HG03439 (cell line): ENCODE measurements around the gene SRBD1.

Experiments used
- ATAC-seq: cut with Tn5 transposase; IDR thresholded peaks from one replicate; pipeline ENCODE4 v1.9.1; 2021; ENCODE audit warnings: mild to moderate bottlenecking, moderate library complexity; ENCODE audit not compliant: unreplicated experiment

The SRBD1 gene

DNA sequence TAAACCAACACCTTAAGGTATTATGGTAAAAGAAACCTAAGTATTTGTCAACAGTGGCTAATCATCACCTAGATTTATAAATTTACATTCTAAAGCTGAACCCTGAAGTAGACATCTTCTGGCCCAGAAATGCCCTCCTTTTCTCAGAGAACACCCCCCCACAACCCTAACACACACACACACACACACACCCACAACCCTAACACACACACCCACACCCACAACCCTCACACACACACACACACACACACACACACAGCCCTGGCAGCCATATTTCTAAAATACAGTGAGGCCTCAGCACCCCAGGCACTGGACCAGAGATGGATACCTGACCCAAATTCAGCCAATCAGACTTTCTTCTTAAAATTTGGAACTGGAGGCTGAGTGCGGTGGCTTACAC lies 14.3 kb downstream of the SRBD1 start:
- ATAC-seq, result no peak

- ATAC-seq, result no peak
Observed at GRCh38 chr2:45595721-45596435, 15.2 kb downstream of the SRBD1 start.

GRCh38 chr2:45591073-45591472 lies 20.0 kb downstream of the SRBD1 start:
- ATAC-seq, result no peak

GRCh38 chr2:45588158-45588829 lies 22.8 kb downstream of the SRBD1 start:
- ATAC-seq, result no peak

- no peak for ATAC-seq
Observed at GRCh38 chr2:45586600-45586999, 24.5 kb downstream of the SRBD1 start.

- ATAC-seq, result no peak
Observed at GRCh38 chr2:45585267-45585861, 25.7 kb downstream of the SRBD1 start.

- no peak for ATAC-seq
Observed at GRCh38 chr2:45583977-45584376, 27.1 kb downstream of the SRBD1 start.

DNA sequence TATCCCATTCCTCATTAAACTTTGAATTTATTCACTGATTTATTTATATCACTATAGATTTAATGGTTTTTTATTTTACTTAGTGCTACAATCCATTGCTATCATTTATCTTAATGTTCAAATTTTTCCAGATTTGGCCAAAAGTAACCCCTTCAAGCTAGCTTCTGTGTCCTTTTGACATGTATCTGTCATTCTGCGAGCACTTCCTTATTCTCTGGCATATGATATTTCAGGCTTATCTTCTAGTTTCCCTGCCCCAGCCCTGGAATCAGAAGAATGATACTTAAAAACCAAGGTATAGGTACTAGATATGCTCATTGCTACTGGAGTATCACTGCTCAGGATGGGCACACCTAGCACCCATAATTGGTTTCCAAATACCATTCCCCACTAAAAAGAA lies 28.5 kb downstream of the SRBD1 start:
- ATAC-seq, result no peak

DNA sequence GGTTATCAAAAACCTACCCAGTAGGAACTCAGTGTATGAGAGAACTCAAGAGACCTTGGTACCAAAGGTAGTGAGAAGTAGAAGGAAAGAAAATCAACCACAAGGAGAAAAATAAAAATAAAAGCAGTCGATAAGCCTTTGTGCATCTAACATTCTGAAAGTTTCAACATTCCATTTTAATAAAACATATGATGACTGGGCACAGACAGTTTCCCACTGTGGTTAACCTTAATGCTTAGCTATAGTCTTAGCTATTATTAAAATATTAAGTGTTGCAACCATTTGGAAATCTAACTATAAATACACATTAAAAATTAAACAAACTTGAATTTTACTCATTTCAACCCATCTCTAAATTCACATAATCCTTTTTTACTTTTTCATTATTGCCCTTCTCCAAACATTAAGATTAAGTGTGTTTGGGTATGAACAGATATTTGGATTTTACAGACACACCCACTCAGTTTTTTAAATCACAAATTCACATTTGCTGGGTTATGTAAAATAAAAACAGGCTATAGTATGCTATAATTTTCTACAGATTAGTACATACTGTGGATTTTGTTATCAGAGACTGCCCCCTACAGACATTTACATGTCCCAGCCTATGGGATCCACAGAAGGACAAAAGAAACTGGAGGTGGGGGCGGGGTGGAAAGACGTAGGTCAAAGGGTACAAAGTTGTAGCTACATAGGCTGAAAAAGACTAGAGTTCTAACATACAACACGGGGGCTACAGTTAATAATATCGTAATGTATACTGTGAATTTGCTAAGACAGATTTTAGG lies 32.8 kb downstream of the SRBD1 start:
- no peak for ATAC-seq

GRCh38 chr2:45577441-45577840 lies 33.6 kb downstream of the SRBD1 start:
- ATAC-seq, result no peak

GRCh38 chr2:45575881-45576280 lies 35.2 kb downstream of the SRBD1 start:
- no peak for ATAC-seq

- ATAC-seq, result no peak
Observed at GRCh38 chr2:45572979-45573378, 38.1 kb downstream of the SRBD1 start.

DNA sequence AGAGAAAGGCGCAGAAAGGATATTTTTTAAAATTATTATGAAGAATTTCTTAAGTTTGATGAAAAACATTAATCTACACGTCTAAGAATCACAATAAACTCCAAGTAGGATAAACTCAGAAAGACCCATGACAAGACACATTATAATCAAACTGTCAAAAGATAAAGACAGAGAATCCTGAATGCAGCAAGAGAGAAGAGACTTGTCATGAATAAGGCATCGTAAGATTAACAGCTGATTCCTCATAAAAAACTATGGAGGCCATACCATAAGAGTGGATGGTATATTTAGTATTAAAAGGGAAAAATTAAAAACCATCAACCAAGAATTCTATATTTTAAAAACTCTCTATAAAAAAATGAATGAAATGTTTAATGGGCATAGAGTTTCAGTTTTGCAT lies 39.1 kb downstream of the SRBD1 start:
- no peak for ATAC-seq

- ATAC-seq, result no peak
Observed at GRCh38 chr2:45570671-45571334, 40.3 kb downstream of the SRBD1 start.

GRCh38 chr2:45568935-45569334 lies 42.1 kb downstream of the SRBD1 start:
- ATAC-seq, result no peak

- peak; percentile 86 for ATAC-seq
Observed at GRCh38 chr2:45567974-45568789, 42.9 kb downstream of the SRBD1 start.

DNA sequence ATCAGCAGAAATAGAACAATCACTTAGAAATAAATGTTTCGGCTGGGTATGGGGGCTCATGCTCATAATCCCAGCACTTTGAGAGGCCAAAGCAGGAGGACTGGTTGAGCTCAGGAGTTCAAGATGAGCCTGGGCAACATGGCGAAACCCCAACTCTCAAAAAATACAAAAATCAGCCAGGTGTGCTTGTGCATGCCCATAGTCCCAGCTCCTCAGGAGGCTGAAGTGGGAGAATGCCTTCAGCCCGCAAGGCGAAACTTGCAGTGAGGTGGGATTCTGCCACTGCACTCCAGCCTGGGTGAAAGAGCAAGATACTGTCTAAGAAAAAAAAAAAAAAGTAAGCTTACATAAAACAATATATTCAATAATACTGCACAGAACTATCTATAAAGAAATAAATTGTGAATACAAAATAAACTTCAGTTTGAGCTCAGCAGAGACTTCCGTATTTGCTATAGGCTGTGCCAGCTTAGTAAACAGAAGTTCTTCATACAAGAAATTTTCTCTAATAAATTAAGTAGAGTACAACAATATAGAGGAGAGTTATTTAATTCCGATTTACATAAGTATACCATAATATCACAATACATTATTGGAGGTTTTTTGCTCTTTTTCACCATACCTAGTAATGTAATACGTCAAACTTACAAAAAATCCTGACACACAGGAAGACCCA lies 43.6 kb downstream of the SRBD1 start:
- ATAC-seq, result no peak

GRCh38 chr2:45559436-45559835 lies 51.6 kb downstream of the SRBD1 start:
- no peak for ATAC-seq

GRCh38 chr2:45554742-45555140 lies 56.3 kb downstream of the SRBD1 start:
- no peak for ATAC-seq
